Effector memory CD8-positive, alpha-beta T cell (primary cell): ENCODE results near the gene NCK1.
"Not testable (repeated sequence)": the region's sequence is repeated elsewhere in the genome, so short reads cannot be mapped to it uniquely, and the experiment has no call there.

Experiments used
- ATAC-seq: fragments of 150-1000 bp; cut with Tn5 transposase; replicated peaks from 2 replicates; pipeline ENCODE4 v1.10.0; 2021; ENCODE audit warnings: mild to moderate bottlenecking, moderate library complexity
- DNase-seq, 3 experiments: peaks; one replicate each; pipeline ENCODE4 v3.0.0; 2021
- H3K27ac Mint-ChIP-seq, 2 donors: one replicate each; pipeline ENCODE4 v1.8.0; 2022; ENCODE audit warnings: mild to moderate bottlenecking in 2 of 2, mixed read lengths in 2 of 2, moderate library complexity in 2 of 2
- H3K27me3 Mint-ChIP-seq, 2 donors: one replicate each; pipeline ENCODE4 v1.8.0; 2022; ENCODE audit warnings: mixed read lengths in 2 of 2
- H3K36me3 Mint-ChIP-seq: one replicate; pipeline ENCODE4 v1.8.0; 2022; ENCODE audit warnings: mild to moderate bottlenecking, moderate library complexity, mixed read lengths; ENCODE audit not compliant: insufficient read depth
- H3K4me1 Mint-ChIP-seq, 2 donors: one replicate each; pipeline ENCODE4 v1.8.0; 2022; ENCODE audit warnings: low read depth in 2 of 2, mixed read lengths in 2 of 2
- H3K4me3 Mint-ChIP-seq, 2 donors: one replicate each; pipeline ENCODE4 v1.8.0; 2022; ENCODE audit warnings: mild to moderate bottlenecking in 2 of 2, mixed read lengths in 2 of 2, moderate library complexity in 2 of 2
- H3K9me3 Mint-ChIP-seq, 2 donors: one replicate each; pipeline ENCODE4 v1.8.0; 2022; ENCODE audit warnings: mixed read lengths in 2 of 2

The NCK1 gene

GRCh38 chr3:136962927-136963326 is 100.9 kb downstream of the NCK1 start:
- ATAC-seq, result no peak
- Mint-ChIP-seq H3K27me3 (no peaks in the 10 kb centered on the region), H3K27ac (no peak overlapping the region)

GRCh38 chr3:136969539-136969938 is 107.5 kb downstream of the NCK1 start:
- not testable (repeated sequence) for ATAC-seq, H3K4me1 Mint-ChIP-seq, H3K4me3 Mint-ChIP-seq, DNase-seq, H3K27ac Mint-ChIP-seq, H3K36me3 Mint-ChIP-seq, H3K9me3 Mint-ChIP-seq, H3K27me3 Mint-ChIP-seq

More at GRCh38 chr3:136962927-136963326, 100.9 kb downstream of the NCK1 start:
- no peak for DNase-seq
- Mint-ChIP-seq H3K4me1 (no peaks in the 10 kb centered on the region), H3K36me3 (no peaks in the 10 kb centered on the region), H3K9me3 (no peaks in the 10 kb centered on the region), H3K4me3 (no peak overlapping the region)

GRCh38 chr3:136973352-136973751 is 111.3 kb downstream of the NCK1 start:
- DNase-seq, result no peak
- Mint-ChIP-seq H3K27ac (no peak overlapping the region), H3K4me1 (peaks cover 0 to 6% of the 10 kb centered on the region in 2 donors), H3K36me3 (peaks cover 4% of the 10 kb centered on the region), H3K4me3 (no peak overlapping the region), H3K9me3 (peaks cover 0 to 2% of the 10 kb centered on the region in 2 donors), H3K27me3 (no peaks in the 10 kb centered on the region)
- no peak for ATAC-seq

GRCh38 chr3:136974670-136975069 is 112.7 kb downstream of the NCK1 start:
- peaks cover 4% of the 10 kb centered on the region for H3K36me3 Mint-ChIP-seq
- peaks cover 0 to 4% of the 10 kb centered on the region in 2 donors for H3K4me1 Mint-ChIP-seq
- H3K4me3 Mint-ChIP-seq, result no peak overlapping the region
- ATAC-seq (no peak), DNase-seq (no peak)
- no peak overlapping the region for H3K27ac Mint-ChIP-seq
- H3K27me3 Mint-ChIP-seq, result no peaks in the 10 kb centered on the region
- H3K9me3 Mint-ChIP-seq, result peaks cover 0 to 2% of the 10 kb centered on the region in 2 donors

GRCh38 chr3:136979204-136979603 is 117.2 kb downstream of the NCK1 start:
- no peaks in the 10 kb centered on the region for H3K4me1 Mint-ChIP-seq
- peaks cover 0 to 2% of the 10 kb centered on the region in 2 donors for H3K9me3 Mint-ChIP-seq
- DNase-seq (no peak), ATAC-seq (no peak)
- H3K27me3 Mint-ChIP-seq, result no peaks in the 10 kb centered on the region
- H3K36me3 Mint-ChIP-seq, result no peaks in the 10 kb centered on the region
- no peak overlapping the region for H3K4me3 Mint-ChIP-seq
- no peak overlapping the region for H3K27ac Mint-ChIP-seq

GRCh38 chr3:136979684-136980083 is 117.7 kb downstream of the NCK1 start:
- no peak overlapping the region for H3K27ac Mint-ChIP-seq
- no peaks in the 10 kb centered on the region for H3K27me3 Mint-ChIP-seq
- H3K36me3 Mint-ChIP-seq, result no peaks in the 10 kb centered on the region
- H3K4me1 Mint-ChIP-seq, result no peaks in the 10 kb centered on the region
- ATAC-seq, result no peak
- H3K4me3 Mint-ChIP-seq, result no peak overlapping the region
- no peak for DNase-seq
- H3K9me3 Mint-ChIP-seq, result no peaks in the 10 kb centered on the region

- Mint-ChIP-seq H3K9me3 (no peaks in the 10 kb centered on the region), H3K4me1 (no peaks in the 10 kb centered on the region), H3K27me3 (no peaks in the 10 kb centered on the region), H3K27ac (peak overlapping the region in 1 of 2 donors; percentile 61), H3K4me3 (no peak overlapping the region), H3K36me3 (no peaks in the 10 kb centered on the region)
- ATAC-seq (no peak), DNase-seq (no peak)
Measured at GRCh38 chr3:136982033-136982432, 120.0 kb downstream of the NCK1 start.

GRCh38 chr3:136982520-136983138 is 120.6 kb downstream of the NCK1 start:
- no peak for DNase-seq
- Mint-ChIP-seq H3K4me3 (no peak overlapping the region), H3K27me3 (no peaks in the 10 kb centered on the region), H3K9me3 (no peaks in the 10 kb centered on the region), H3K27ac (no peak overlapping the region), H3K36me3 (no peaks in the 10 kb centered on the region), H3K4me1 (no peaks in the 10 kb centered on the region)
- ATAC-seq, result no peak

- H3K4me1 Mint-ChIP-seq, result no peaks in the 10 kb centered on the region
- H3K27ac Mint-ChIP-seq, result no peak overlapping the region
- no peaks in the 10 kb centered on the region for H3K36me3 Mint-ChIP-seq
- no peak overlapping the region for H3K4me3 Mint-ChIP-seq
- H3K27me3 Mint-ChIP-seq, result no peaks in the 10 kb centered on the region
- ATAC-seq (no peak), DNase-seq (no peak)
- no peaks in the 10 kb centered on the region for H3K9me3 Mint-ChIP-seq
Measured at GRCh38 chr3:136984837-136985236, 122.8 kb downstream of the NCK1 start.

- H3K27ac Mint-ChIP-seq, H3K36me3 Mint-ChIP-seq, H3K4me1 Mint-ChIP-seq, H3K4me3 Mint-ChIP-seq, H3K9me3 Mint-ChIP-seq, H3K27me3 Mint-ChIP-seq, ATAC-seq, DNase-seq: not testable (repeated sequence)
Measured at GRCh38 chr3:136987398-136987980, 125.5 kb downstream of the NCK1 start.

GRCh38 chr3:136988651-136989050 is 126.6 kb downstream of the NCK1 start:
- H3K4me3 Mint-ChIP-seq, result no peak overlapping the region

GRCh38 chr3:136989781-136990524 is 127.9 kb downstream of the NCK1 start:
- no peaks in the 10 kb centered on the region for H3K27me3 Mint-ChIP-seq
- H3K27ac Mint-ChIP-seq, result no peak overlapping the region
- no peaks in the 10 kb centered on the region for H3K36me3 Mint-ChIP-seq
- H3K9me3 Mint-ChIP-seq, result no peaks in the 10 kb centered on the region
- no peaks in the 10 kb centered on the region for H3K4me1 Mint-ChIP-seq
- ATAC-seq (no peak), DNase-seq (no peak)
- H3K4me3 Mint-ChIP-seq, result no peak overlapping the region

More at GRCh38 chr3:136988651-136989050, 126.6 kb downstream of the NCK1 start:
- Mint-ChIP-seq H3K9me3 (no peaks in the 10 kb centered on the region), H3K36me3 (no peaks in the 10 kb centered on the region), H3K4me1 (no peaks in the 10 kb centered on the region), H3K27me3 (no peaks in the 10 kb centered on the region), H3K27ac (no peak overlapping the region)
- ATAC-seq (no peak), DNase-seq (no peak)

- no peaks in the 10 kb centered on the region for H3K4me1 Mint-ChIP-seq
- DNase-seq, result no peak
Measured at GRCh38 chr3:136990826-136991225, 128.8 kb downstream of the NCK1 start.

GRCh38 chr3:136992115-136992514 is 130.1 kb downstream of the NCK1 start:
- peaks cover 0 to 2% of the 10 kb centered on the region in 2 donors for H3K4me1 Mint-ChIP-seq

More at GRCh38 chr3:136990826-136991225, 128.8 kb downstream of the NCK1 start:
- no peak for ATAC-seq
- no peaks in the 10 kb centered on the region for H3K27me3 Mint-ChIP-seq
- peak overlapping the region in 1 of 2 donors; percentile 2 for H3K27ac Mint-ChIP-seq
- H3K9me3 Mint-ChIP-seq, result no peaks in the 10 kb centered on the region
- no peak overlapping the region for H3K4me3 Mint-ChIP-seq
- no peaks in the 10 kb centered on the region for H3K36me3 Mint-ChIP-seq

More at GRCh38 chr3:136992115-136992514, 130.1 kb downstream of the NCK1 start:
- ATAC-seq, result no peak
- Mint-ChIP-seq H3K36me3 (peaks cover 3% of the 10 kb centered on the region), H3K27me3 (no peaks in the 10 kb centered on the region), H3K27ac (no peak overlapping the region), H3K9me3 (no peaks in the 10 kb centered on the region), H3K4me3 (no peak overlapping the region)
- DNase-seq, result no peak
